GM18520 (cell line): ENCODE measurements around the gene CADPS2.

ENCODE experiments used
- ATAC-seq: cut with Tn5 transposase; IDR thresholded peaks from one replicate; pipeline ENCODE4 v1.9.1; 2021; ENCODE audit not compliant: unreplicated experiment

CADPS2 gene

DNA sequence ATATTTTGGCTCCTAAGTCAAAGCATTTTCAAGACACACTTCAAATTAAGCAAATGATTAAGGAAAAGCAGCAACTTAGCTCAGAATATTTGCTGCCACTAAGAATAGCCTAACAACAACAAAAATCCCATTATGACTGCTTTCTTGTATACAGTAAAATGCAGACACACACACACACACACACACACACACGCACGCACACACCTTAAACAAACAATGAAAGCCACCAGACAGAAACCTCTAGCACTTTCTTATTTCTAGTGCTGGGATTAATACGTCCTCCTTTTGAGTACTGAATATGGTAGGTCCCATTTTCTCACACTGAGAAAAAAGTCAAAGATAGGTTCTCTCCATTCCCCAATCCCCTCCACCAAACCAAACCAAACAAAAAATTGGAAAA, 558.3 kb downstream of the CADPS2 start:
- no peak for ATAC-seq

DNA sequence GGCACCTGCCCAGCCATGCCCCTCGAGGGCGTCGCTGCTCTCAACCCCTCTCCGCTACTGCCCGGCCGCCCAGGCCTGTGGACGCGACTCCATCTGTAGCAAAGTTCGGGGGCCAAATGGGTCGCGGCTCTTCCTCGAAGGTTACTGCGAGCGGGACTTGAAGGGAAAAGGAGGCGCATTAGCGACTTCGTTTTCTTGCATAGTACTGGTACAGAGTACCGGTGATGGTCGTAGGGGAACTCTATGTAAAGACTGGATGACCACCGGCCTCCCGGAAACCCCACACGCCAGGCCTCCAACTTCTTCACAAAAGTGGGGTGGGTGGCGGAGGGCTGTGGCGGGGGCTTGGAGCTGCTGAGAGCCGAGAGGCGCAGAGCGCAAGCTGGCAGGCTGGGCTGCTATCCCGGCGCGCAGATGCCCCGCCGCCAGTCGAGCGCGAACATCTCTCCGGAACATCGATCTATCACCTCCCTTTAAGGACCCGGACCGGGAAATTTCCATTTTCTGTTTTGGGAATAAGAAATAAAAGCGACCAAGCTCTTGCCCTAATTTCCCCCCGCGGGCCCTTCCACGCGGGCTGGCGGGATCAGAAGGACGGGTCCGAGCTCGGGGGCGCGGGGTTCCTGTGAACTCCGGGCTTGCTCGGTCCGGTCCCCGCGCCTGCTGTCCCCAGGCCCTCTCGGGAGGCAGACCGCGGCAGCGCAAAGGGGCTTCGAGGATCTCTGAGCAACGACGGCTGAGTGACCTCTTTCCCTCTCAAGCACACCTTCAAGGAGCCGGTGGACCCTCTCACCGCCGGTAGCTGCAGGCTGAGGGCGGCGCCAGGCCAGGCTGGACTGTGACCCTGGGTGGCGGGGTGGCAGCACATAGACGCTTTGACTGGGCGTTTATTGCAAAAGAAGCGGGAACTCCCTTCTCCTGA, 569.5 kb downstream of the CADPS2 start:
- no peak for ATAC-seq

DNA sequence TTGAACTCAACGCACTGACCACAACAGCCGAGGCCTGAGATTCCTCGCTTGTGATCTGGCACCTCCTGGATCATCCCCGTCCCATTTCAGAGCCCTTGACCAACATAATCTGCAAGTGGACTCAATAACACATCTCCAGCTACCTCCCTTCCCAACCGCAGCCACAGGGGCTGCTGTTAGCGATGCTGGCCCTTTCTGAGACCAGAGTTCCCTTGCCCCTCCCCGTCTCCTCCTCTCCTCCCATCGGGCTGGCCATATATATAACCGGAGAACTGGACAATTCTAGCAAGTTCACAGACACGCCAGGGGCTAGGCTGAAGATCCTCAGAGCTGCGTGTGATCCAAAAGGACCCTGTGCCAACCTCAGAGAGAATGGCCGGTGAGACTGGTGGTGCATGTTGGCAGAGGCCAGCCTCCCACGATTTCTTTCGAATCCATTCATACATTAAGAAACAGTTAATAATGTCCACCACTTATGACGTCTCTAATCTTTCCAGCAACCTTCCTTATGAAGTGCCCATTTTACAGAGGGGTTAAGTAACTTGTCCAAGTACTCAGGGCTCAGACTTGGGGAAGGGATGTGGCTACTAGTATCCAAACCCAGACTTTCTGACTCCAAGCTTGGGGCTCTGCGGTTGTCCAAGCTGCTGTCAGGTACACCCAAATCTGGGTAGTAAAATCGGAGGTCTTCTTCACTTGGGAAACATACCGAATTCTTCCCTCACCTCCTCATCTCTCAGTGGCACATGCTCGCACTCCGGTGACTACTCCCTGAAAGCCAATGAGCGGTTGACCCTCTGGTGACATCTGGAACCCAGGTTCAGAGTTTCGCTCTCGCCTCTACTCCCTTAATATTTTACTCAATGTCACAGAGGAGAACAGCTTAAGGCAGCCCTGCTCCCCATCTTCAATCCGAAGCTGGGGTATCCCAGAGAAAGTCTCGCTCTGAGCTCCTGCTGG, 570.5 kb downstream of the CADPS2 start:
- no peak for ATAC-seq

DNA sequence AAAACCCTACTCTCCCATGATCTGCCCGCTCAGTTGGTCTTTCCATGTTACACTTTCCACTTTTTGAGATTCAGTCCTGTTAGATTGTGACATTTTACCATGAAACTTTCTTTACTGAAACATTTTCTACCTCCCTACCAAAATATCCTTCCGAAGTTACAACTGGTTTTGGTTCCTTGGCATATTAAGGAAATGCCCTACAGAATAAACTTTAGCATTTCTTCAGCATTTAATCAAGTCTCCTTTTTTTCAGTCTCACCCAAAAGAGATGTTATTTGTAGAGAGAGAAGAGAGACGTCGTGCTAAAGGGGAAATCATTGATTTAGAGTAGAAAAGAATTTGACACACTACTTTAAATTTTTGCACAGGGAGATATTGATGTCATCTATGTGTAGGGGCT, 572.0 kb downstream of the CADPS2 start:
- ATAC-seq = no peak

DNA sequence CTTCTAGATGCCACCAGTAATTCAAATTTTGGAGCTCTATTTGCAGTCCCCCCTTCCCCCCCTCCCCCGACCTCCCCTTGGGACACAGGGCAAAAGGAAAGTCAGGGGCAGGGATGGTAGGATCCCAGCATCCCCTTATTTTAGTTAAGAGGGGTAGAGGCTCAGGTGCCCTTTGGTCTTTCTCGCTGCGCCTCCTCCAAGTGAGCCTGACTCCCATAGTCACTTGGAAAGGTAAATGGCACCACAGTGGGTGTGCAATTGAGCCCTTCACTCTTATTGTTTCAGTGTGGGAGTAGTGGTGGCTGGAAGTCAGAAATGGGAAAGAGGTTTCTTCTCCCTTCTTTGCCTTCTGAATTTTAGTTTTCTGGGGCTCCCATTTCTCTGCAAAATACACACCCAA, 573.5 kb downstream of the CADPS2 start:
- ATAC-seq = no peak

DNA sequence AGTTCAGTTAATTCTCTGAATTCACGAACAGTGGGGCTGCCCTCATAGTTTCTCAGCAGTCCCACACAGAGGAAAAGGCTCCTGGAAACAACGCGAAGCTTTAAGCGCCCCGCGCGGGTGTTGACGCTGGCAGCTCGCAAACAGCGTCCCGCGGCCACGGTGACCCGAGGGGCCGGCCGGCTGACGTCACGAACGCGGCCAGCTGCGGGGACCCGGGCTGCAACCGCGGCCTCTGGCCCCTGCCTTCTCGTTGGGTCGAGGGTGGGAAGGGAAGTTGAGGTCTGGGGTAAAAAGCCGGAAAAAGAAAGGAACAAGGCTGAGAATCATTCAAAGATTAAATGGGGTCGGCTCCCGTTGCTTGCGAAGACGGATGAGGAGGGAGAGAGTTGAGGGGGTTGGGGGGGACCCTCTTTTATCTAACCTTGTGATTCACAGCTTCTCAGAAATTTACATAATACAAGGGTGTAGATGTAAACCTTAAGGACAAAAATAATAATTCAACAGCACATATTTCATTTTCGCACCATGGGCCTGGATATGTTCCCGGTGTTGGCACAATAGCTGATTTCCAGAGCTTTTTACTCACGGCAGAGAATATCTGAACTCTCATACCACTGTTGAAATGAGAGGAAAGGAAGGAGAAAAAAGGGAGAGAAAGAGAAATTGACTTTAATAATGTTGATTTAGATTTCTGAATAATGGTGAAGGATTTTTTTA, 574.4 kb downstream of the CADPS2 start:
- ATAC-seq = no peak

DNA sequence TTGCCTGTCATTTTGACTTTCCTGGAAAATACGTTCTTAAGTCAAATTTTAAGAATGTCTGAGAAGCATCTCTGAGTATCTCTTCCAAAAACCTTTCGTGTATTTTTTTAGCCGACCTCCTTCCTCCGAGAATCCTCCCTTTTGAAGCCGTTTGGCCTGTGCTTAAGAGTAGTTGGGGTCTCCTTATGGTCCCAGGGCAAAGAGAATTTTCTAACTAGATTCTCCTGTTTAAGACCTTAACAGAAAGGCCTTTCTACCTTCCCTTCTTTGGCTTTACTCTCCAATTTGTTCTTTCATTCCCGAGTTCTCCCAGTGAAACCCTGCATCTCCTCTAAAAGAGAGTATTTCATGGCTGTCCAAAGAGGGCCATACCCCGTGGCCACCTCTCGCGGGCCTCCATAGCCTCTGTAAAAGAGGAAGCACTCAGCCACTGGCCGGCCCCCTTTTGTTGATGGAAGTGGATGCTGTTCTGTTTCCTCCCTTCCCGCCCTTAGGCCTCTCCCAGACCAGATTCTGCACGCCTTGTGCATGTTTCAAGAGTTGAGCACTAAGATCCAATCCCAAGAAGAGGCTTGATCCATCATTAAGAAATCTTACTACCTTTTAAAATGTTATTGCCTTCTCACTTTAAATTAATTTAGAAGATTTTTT, 575.1 kb downstream of the CADPS2 start:
- no peak for ATAC-seq

DNA sequence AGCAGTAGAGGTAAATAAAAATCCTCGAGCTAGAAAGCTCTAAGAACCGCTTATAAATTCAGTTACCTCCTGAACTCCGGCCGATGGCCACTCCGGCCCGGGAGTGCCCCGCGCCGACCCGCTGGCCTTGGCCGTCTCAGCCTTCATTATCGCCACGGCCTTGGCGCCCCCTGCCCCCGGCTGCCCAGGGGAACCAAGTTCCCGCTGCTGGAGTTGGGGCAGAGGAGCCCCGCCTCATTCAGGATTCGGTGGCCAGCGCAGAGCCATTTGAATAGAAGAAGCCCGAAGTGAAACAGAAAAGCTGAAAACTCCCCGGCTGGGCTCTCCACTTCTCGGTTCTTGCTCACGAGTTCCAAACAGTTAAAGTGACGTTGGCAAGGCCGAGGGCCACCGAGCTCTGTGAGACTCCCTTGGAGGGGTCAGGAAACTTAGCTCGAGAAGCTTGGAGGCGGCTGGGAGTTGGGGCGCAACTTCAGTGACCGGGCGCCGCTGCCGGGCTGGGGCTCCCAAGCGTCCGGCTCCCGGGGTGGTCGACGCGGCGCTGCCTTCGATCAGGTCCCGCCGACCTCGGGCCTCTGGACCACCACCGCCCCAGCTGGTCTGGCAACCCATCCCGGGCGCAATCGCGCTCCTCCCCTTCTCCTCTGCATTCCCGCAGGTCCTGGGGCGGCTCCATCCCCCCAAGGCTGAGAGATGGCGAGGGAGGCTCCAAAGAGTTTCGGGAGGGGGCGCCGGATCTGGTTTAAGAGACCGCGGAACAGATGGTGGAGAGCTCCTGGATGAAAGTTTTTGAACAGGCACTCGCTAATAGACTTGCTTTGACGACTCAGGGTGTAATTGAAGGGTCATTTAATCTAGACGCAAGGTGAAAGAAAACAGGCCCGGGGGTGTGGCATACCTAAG, 575.9 kb downstream of the CADPS2 start:
- no peak for ATAC-seq

DNA sequence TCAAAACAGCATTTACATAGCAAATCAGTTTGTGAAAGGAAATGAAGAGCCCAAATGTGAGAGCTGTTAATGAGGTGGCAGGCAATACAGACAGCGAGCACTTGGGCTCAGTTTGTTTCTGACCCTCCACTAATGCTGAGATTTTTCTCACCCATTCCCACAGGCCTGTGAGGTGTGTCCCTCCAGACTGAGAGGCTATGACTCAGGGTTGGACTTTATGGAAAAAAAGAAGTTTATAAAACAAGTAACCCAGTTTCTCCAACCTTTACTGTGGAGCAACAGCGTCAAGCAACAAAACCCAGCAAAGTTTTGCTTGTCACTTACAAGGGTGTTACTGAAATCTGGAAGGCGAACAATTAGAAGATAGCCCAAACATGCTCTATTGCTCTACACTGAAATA, 576.8 kb downstream of the CADPS2 start:
- ATAC-seq = no peak

DNA sequence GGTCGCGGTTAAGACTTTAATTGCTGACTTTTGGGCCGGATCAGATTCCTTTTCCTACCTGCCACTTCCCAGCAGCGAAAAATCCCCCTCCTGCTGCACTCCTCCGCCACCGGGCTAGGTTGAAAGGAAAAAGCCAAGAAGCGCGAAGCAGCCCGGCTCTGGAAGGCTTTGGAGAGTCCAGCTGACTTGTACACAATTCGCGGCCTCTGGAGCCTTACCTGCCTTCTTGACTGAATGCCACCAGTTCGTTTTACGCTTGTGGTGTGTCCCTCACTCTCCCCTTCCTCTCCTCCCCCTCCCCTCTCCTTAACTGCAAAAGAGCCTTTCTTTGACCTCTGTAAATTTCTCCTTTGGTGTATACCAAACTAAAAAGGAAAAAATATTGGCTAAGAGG, 579.0 kb downstream of the CADPS2 start:
- ATAC-seq = no peak

DNA sequence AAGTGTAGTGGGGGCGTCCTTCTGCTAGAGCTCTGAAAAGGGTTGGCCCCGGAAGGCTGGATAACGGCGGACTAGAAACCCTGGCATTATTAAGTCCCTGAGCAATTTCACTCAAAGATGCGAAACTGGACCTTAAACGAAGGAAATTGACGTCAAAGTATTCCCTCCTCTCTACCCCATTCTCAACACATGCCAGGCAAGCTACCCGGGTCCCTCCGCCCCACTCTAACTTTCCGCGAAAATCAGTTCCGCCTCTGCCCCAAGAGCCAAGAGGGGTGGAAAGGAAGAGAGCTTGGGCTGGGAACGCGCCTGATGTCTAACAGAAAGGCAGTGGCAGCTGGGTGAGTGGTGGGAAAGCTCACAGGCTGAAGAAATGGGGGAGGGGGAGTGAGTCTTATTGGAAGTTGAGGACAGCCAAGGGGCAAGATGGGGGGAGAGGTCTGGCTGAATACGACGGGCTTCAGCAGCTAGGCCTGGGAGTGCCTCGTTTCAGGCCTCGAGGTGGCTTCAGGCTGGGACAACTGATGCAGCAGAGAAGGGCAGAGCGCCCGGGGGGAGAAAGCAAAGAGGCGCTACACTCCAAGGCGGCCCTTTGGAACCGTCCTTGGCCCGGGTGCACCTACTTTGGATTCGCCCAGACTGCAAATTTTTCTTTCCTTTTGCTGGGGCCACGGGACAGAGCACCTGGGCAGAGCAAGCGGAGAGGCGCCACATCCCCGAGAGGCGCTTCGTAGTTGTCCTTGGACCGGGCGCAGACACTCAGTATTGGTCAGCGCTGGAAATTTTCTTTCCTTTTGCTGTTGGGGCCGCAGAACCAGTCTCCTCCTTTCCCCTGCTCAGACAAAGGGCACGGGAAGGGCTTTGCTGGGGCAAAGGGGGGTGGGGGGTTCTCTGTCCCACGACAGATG, 579.7 kb downstream of the CADPS2 start:
- ATAC-seq = no peak

DNA sequence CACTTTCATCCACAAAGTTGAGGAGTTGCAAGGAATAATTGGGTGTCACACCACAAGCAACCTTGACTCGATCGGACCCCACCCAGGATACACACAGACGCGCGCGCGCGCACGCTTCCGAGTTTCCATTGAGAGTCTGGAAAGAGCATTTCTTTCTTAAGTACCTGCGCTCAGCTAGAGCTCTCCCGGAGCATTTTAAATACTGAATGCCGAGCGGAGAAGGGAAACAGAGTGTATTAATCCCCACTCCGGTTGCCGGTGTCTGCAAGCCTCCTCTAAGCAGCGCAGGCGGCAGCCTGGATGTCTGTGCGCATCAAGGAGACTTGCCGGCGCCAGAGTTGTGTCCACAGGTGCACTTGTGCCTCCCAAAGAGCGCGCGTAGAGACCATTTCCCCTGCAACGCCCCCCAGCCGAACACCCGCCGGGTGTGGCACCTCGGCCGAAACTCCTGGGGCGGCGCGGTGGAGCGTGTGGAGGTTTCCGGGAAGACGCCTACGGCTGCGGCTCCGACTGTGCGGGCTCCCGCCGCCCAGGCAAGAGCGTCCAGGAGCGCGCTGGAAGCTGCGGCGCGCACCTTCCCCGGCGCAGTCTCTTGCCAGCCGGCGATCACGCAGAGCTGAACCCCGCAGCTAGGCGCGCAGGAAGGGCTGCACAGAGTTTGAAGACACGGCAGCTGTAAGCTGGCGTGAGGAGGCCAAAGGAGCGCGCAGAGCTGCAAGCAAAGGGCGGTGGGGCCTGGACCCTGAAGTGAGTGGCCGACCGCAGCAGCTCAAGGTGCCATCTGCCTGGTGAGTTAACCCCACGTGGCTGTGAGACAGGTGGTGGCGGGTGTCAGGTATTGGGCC, 580.6 kb downstream of the CADPS2 start:
- ATAC-seq = no peak

DNA sequence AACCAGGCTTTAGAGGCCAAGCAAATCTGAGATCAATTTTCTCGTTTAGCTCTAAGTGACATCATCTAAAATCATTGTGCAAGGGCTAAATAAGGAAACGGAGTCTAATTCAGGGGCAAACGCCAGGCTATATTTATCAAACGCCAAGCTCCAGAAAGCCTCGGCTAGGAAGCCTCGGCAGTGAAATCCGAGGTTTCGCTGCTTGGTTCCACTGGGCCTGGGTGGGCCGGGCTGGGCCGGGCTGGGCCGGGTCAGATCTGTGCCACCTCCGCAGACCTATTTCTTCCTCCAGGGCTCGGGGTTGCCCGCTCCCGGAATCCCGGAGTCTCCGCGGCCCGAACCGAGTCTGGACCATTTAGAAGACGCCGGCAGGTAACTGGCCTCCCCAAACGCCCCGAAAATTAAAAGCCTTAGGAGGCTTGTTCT, 581.3 kb downstream of the CADPS2 start:
- ATAC-seq = no peak

DNA sequence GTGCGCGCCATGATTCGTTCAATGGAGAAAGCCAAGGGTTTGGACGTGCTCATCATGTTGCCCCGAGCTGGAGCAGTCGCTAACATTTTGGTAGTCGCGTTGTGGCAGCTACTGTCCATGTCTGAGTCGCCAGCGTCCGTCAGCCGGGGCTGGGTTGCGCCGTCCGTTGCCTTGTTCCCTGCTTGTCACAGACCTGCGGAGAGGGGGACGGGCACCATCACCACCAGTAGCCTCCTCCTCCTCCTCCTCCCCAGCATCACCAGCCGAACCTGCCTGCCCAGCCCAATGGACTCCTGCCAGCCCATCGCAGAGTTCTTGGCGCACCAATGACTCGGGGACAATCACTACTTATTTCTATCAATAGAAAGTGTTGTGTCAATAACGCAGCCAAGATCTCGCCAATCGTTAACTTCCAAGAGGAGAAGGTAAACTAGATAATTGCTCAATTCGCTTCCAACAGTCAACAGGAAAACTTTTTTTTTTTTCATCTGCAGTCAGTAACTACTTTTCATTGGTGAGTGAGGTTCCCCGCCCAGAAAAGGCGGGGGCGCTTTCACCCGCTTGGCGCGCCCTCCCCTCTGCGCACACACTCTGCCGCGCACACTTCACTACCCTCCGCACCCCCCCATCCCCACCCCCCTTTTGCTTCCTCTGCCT, 581.8 kb downstream of the CADPS2 start, which contains the start of gene FEZF1:
Gene FEZF1, minus strand, starts transcription at position 432 of the 657 bp plus-strand sequence. Its CDS starts 313 bp downstream, at position 119.
- no peak for ATAC-seq

DNA sequence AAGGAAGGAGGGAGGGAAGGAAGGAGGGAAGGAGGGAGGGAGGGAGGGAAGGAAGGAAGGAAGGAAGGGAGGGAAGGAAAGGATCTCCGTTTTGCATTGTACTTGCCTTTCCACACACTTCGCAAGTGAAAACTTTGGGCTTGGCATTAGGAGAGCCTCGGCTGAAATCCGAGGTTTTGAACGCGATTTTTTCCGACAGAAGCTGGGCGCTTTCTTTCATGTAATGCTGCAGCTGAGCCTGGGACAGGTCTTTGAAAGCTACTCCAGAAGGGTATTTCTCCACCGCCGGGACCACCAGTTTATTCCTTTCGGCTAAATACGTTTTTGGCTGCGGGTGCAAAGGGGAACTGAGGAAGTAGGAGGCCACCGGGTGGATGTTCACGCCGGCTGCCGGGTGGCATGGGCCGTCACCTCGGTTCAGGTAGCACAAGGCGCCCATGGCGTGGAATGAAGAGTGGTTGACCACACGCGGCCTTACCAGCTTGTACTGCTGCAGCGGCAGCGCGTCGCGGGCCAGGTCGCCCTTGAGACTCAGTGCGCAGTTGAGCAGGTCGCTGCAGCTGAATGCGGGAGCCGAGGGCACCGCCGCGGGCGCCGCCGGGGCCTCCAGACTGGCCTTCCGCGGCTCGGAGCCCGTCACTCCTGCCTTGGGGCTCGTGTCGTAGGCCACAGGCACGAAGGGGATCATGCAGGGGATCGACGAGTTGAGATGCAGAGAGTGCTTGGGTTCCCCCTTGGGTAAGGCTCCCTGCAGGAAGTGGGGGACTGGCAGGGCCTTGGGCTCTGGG, 582.5 kb downstream of the CADPS2 start:
- no peak for ATAC-seq
